Neuronal stem cell (in vitro differentiated cells): ENCODE results near the gene PLCD3.

ENCODE experiments used
- DNase-seq: peaks from one replicate; pipeline ENCODE4 v3.0.0-alpha.2; 2013; ENCODE audit warnings: low spot score
- H2AFZ ChIP-seq: one replicate; pipeline ENCODE4 v1.6.1; 2013; ENCODE audit warnings: mild to moderate bottlenecking, low read length, inconsistent platforms
- H2AK5ac ChIP-seq: 2 replicates; pipeline ENCODE4 v1.6.1; 2013; ENCODE audit warnings: low read depth, mild to moderate bottlenecking, inconsistent platforms, low read length, moderate library complexity, mixed read lengths
- H2BK120ac ChIP-seq: 2 replicates; pipeline ENCODE4 v1.6.1; 2013; ENCODE audit warnings: low read depth, mild to moderate bottlenecking, inconsistent platforms, low read length, moderate library complexity, mixed read lengths
- H2BK12ac ChIP-seq: one replicate; pipeline ENCODE4 v1.6.1; 2013; ENCODE audit warnings: low read length, inconsistent platforms
- H2BK15ac ChIP-seq: 2 replicates; pipeline ENCODE4 v1.6.1; 2013; ENCODE audit warnings: mild to moderate bottlenecking, low read length, inconsistent platforms, mixed read lengths
- H2BK5ac ChIP-seq: one replicate; pipeline ENCODE4 v1.6.1; 2013; ENCODE audit warnings: inconsistent platforms, mild to moderate bottlenecking, low read length, moderate library complexity
- H3K14ac ChIP-seq: one replicate; pipeline ENCODE4 v1.6.1; 2013; ENCODE audit warnings: low read length, inconsistent platforms
- H3K18ac ChIP-seq: 2 replicates; pipeline ENCODE4 v1.6.1; 2013; ENCODE audit warnings: low read length, inconsistent platforms
- H3K23ac ChIP-seq: 2 replicates; pipeline ENCODE4 v1.6.1; 2013; ENCODE audit warnings: low read depth, mild to moderate bottlenecking, mixed read lengths, low read length, inconsistent platforms; ENCODE audit not compliant: poor library complexity
- H3K27ac ChIP-seq: replicated peaks from 3 replicates; pipeline ENCODE4 v1.5.1; 2013; ENCODE audit warnings: low read length, inconsistent platforms
- H3K27me3 ChIP-seq, 3 experiments: 2 replicates each; pipeline ENCODE4 v1.6.1; 2013; ENCODE audit warnings: low read length in 3 of 3, mild to moderate bottlenecking in 2 of 3, inconsistent platforms in 1 of 3, low read depth in 1 of 3, mixed read lengths in 1 of 3, moderate library complexity in 1 of 3; ENCODE audit not compliant: control insufficient read depth in 3 of 3, insufficient read depth in 3 of 3
- H3K36me3 ChIP-seq, 2 donors: replicated peaks in 1 of 2; 2 replicates each; pipeline ENCODE4 v1.6.1; 2013; ENCODE audit warnings: low read length in 2 of 2; ENCODE audit not compliant: control insufficient read depth in 2 of 2, insufficient read depth in 2 of 2
- H3K4ac ChIP-seq: 2 replicates; pipeline ENCODE4 v1.6.1; 2013; ENCODE audit warnings: inconsistent platforms, mild to moderate bottlenecking, low read length, moderate library complexity
- H3K4me1 ChIP-seq, 2 donors: 1 replicate in 1 of 2; 2 replicates in 1 of 2; pipeline ENCODE4 v1.6.1; 2013; ENCODE audit warnings: low read length in 2 of 2, low read depth in 1 of 2; ENCODE audit not compliant: control insufficient read depth in 2 of 2, insufficient read depth in 1 of 2
- H3K4me2 ChIP-seq: one replicate; pipeline ENCODE4 v1.6.1; 2013; ENCODE audit warnings: mild to moderate bottlenecking, low read length, inconsistent platforms; ENCODE audit not compliant: insufficient read depth, poor library complexity, severe bottlenecking
- H3K4me3 ChIP-seq, 2 donors: 2 replicates each; pipeline ENCODE4 v1.5.1; 2013; ENCODE audit warnings: low read length in 2 of 2, mild to moderate bottlenecking in 2 of 2, inconsistent platforms in 1 of 2, moderate library complexity in 1 of 2
- H3K79me1 ChIP-seq: one replicate; pipeline ENCODE4 v1.6.1; 2013; ENCODE audit warnings: low read depth, mild to moderate bottlenecking, inconsistent platforms, low read length, moderate library complexity
- H3K9ac ChIP-seq: one replicate; pipeline ENCODE4 v1.6.1; 2013; ENCODE audit warnings: mild to moderate bottlenecking, low read depth, low read length, inconsistent platforms; ENCODE audit not compliant: poor library complexity
- H3K9me3 ChIP-seq, 2 donors: replicated peaks in 1 of 2; 2 replicates each; pipeline versions ENCODE3 to v1.6.1; 2013; ENCODE audit warnings: low read length in 2 of 2, mild to moderate bottlenecking in 2 of 2, inconsistent platforms in 1 of 2, low read depth in 1 of 2, mixed read lengths in 1 of 2, moderate library complexity in 1 of 2; ENCODE audit not compliant: control insufficient read depth in 2 of 2, insufficient read depth in 1 of 2
- H4K8ac ChIP-seq: one replicate; pipeline ENCODE4 v1.6.1; 2013; ENCODE audit warnings: low read depth, mild to moderate bottlenecking, inconsistent platforms, low read length, moderate library complexity
- H4K91ac ChIP-seq: one replicate; pipeline ENCODE4 v1.6.1; 2013; ENCODE audit warnings: low read length, low read depth, mild to moderate bottlenecking, inconsistent platforms; ENCODE audit not compliant: poor library complexity
- WGBS, 2 donors: extraction: QIAGEN DNeasy Blood & Tissue Kit; methylation state at CpG; one replicate each; pipeline ENCODE4 v1.1.7; 2013; ENCODE audit warnings: missing lambda C conversion rate in 2 of 2, mixed read lengths in 1 of 2; ENCODE audit not compliant: insufficient read length in 2 of 2, insufficient replicate concordance in 1 of 2; ENCODE audit errors: extremely low coverage in 2 of 2; 5-methylcytosine and 5-hydroxymethylcytosine counted together

The PLCD3 gene

GRCh38 chr17:45093444-45094110 lies 38.7 kb downstream of the PLCD3 start:
- Histone ChIP-seq H4K8ac (no peak overlapping the region), H2AFZ (no peak overlapping the region), H3K4me2 (no peak overlapping the region), H3K4me1 (no peaks in the 10 kb centered on the region), H3K27ac (no peak overlapping the region), H2BK12ac (no peak overlapping the region), H2AK5ac (no peak overlapping the region), H2BK15ac (no peak overlapping the region), H3K23ac (peak overlapping the region; percentile 37), H3K4me3 (no peak overlapping the region), H2BK5ac (no peak overlapping the region), H3K9me3 (peaks cover 0 to 2% of the 10 kb centered on the region in 2 donors), H3K36me3 (peaks cover 56 to 96% of the 10 kb centered on the region in 2 donors), H3K18ac (no peak overlapping the region), H3K9ac (no peak overlapping the region), H3K79me1 (no peaks in the 10 kb centered on the region), H3K14ac (no peak overlapping the region), H4K91ac (no peak overlapping the region), H2BK120ac (no peak overlapping the region), H3K27me3 (no peaks in the 10 kb centered on the region), H3K4ac (no peak overlapping the region)
- DNase-seq, result no peak
- WGBS, 2 donors, result no CpG with 5 or more reads among the region's 13 CpGs

- Histone ChIP-seq H3K14ac (no peak overlapping the region), H3K27me3 (no peaks in the 10 kb centered on the region), H3K36me3 (peaks cover 52 to 95% of the 10 kb centered on the region in 2 donors), H2AFZ (no peak overlapping the region), H2BK120ac (no peak overlapping the region), H3K4me3 (no peak overlapping the region), H2BK5ac (no peak overlapping the region), H3K9ac (no peak overlapping the region), H3K9me3 (peaks cover 0 to 2% of the 10 kb centered on the region in 2 donors), H2AK5ac (no peak overlapping the region), H3K23ac (peak overlapping the region; percentile 30), H4K91ac (no peak overlapping the region), H3K4me2 (no peak overlapping the region), H3K27ac (no peak overlapping the region), H3K4ac (no peak overlapping the region), H2BK12ac (no peak overlapping the region), H3K4me1 (no peaks in the 10 kb centered on the region), H3K79me1 (no peaks in the 10 kb centered on the region), H4K8ac (no peak overlapping the region), H3K18ac (no peak overlapping the region), H2BK15ac (no peak overlapping the region)
- WGBS, 2 donors, result no CpG with 5 or more reads among the region's 6 CpGs
- no peak for DNase-seq
Observed at GRCh38 chr17:45092911-45093430, 39.3 kb downstream of the PLCD3 start.

DNA sequence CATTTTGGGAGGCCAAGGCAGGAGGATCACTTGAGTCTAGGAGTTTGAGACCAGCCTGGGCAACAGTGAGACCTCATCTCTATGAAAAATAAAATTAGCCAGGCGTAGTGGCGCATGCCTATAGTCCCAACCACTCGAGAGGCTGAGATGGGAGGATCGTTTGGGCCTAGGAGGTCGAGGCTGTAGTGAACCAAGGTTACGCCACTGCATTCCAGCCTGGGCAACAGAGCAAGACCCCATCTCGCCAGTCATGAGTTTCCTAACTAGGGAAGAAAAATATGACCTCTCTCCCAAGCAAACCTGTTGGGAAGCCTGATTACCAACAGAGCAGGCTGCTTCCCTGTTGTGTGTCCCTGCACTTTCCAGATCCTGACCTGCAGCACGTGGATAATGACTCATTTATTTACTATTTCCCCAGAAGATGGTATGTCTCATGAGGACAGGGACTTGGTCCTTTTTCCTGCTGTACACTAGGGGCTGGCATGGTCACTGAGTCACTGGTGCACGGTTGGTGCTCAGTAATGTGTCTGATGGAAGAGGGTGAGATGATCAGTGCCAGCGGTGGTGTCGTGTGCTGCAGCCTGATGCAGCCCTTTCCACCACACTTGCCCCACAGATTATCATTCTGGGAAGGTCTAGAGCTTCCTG lies 40.4 kb downstream of the PLCD3 start:
- Histone ChIP-seq H3K79me1 (no peaks in the 10 kb centered on the region), H2AK5ac (no peak overlapping the region), H3K27me3 (no peaks in the 10 kb centered on the region), H4K91ac (no peak overlapping the region), H3K4me1 (no peaks in the 10 kb centered on the region), H2BK15ac (no peak overlapping the region), H2BK12ac (no peak overlapping the region), H3K4me2 (no peak overlapping the region), H3K14ac (no peak overlapping the region), H2AFZ (no peak overlapping the region), H3K27ac (no peak overlapping the region), H4K8ac (no peak overlapping the region), H2BK5ac (no peak overlapping the region), H3K9me3 (peaks cover 0 to 2% of the 10 kb centered on the region in 2 donors), H3K4ac (no peak overlapping the region), H3K36me3 (peaks cover 49 to 95% of the 10 kb centered on the region in 2 donors), H3K18ac (no peak overlapping the region), H3K4me3 (no peak overlapping the region), H2BK120ac (no peak overlapping the region), H3K9ac (no peak overlapping the region), H3K23ac (no peak overlapping the region)
- no CpG with 5 or more reads among the region's 11 CpGs for WGBS, 2 donors
- DNase-seq, result no peak

DNA sequence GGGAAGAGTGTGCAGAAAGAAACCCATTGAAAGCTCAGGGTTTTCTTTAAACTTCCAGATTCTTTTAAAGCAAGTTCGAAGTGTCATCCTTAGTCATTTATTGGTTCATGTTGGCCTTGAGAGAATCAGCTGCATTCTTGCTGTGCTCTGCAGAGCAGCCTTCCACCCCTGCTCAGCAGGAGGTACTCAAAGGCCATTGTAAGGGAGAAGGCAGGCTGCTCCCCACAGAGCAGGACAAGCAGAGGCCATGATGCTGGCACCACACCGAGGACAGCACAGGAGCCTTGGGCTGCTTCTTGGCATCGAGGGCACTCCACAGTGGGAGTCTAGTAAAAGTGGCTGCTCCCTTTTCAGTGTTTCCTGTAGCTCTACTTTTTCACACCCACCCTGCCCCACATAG lies 41.6 kb downstream of the PLCD3 start:
- Histone ChIP-seq H4K8ac (no peak overlapping the region), H2BK15ac (no peak overlapping the region), H2AK5ac (no peak overlapping the region), H2AFZ (no peak overlapping the region), H3K18ac (no peak overlapping the region), H2BK12ac (no peak overlapping the region), H3K4ac (no peak overlapping the region), H3K27me3 (no peaks in the 10 kb centered on the region), H3K4me2 (no peak overlapping the region), H2BK5ac (no peak overlapping the region), H3K4me3 (no peak overlapping the region), H3K23ac (no peak overlapping the region), H3K79me1 (no peaks in the 10 kb centered on the region), H3K14ac (no peak overlapping the region), H2BK120ac (no peak overlapping the region), H4K91ac (no peak overlapping the region), H3K36me3 (peaks cover 40 to 93% of the 10 kb centered on the region in 2 donors), H3K9me3 (peaks cover 0 to 2% of the 10 kb centered on the region in 2 donors), H3K9ac (peak overlapping the region; percentile 17), H3K4me1 (no peaks in the 10 kb centered on the region), H3K27ac (no peak overlapping the region)
- no peak for DNase-seq
- WGBS, 2 donors, result no CpG with 5 or more reads among the region's 3 CpGs
